H1 (cell line): Measurements from ENCODE around the gene MYH9. TPM values are rescaled to one million over a fixed set of nuclear protein-coding genes. Genes with fewer than 3 reads are reported as not detected.

Source experiments
- ATF3 ChIP-seq: IDR thresholded peaks from 2 replicates; pipeline ENCODE4 v1.6.1; 2011; ENCODE audit warnings: low read depth, mild to moderate bottlenecking, low read length; ENCODE audit not compliant: insufficient read depth
- CHD1 ChIP-seq: IDR thresholded peaks from 2 replicates; pipeline ENCODE4 v1.6.1; 2012; ENCODE audit warnings: low read depth, low read length, improper control_type of control experiment
- EGR1 ChIP-seq: IDR thresholded peaks from 2 replicates; pipeline ENCODE4 v1.6.1; 2011; ENCODE audit warnings: low read depth, low read length, borderline replicate concordance
- GTF2F1 ChIP-seq: IDR thresholded peaks from 2 replicates; pipeline ENCODE4 v1.6.1; 2012; ENCODE audit warnings: low read depth, low read length, improper control_type of control experiment, borderline replicate concordance
- KDM5A ChIP-seq: fragments of 200-600 bp; IDR thresholded peaks from 2 replicates; pipeline ENCODE4 v1.7.1; 2012; ENCODE audit warnings: mild to moderate bottlenecking, low read length, inconsistent platforms, mixed read lengths
- MAX ChIP-seq: IDR thresholded peaks from 2 replicates; pipeline ENCODE4 v1.6.1; 2012; ENCODE audit warnings: inconsistent platforms
- SRF ChIP-seq: IDR thresholded peaks from 2 replicates; pipeline ENCODE4 v1.6.1; 2011; ENCODE audit warnings: mild to moderate bottlenecking, low read depth, low read length, moderate library complexity
- USF2 ChIP-seq: IDR thresholded peaks from 2 replicates; pipeline ENCODE4 v1.6.1; 2011; ENCODE audit warnings: low read length, improper control_type of control experiment
- polyA plus RNA-seq, 7 experiments: library from polyadenylated mRNA; depleted of rRNA in 3 of 7; stranded (reverse) in 5 of 7; unstranded in 2 of 7; fragments of >200 nt in 5 of 7; fragments of 200-250 nt in 2 of 7; gene quantifications; 1 replicate in 5 of 7; 2 replicates in 1 of 7; 4 replicates in 1 of 7; pipeline versions ENCODE4 v1.2.1 to v1.2.3, GENCODE V29; 2011 to 2013; ENCODE audit warnings: missing spikeins in 2 of 7, mixed read lengths in 2 of 7
- total RNA-seq: library from RNA; stranded (reverse); fragmentation: NEBNext Ultra II Directional; extraction: Animal tissue kit (Norgen Biotek cat#: 25700); gene quantifications from 2 replicates; pipeline ENCODE4 v1.2.1, GENCODE V29; 2021

Gene MYH9
- total and polyA plus RNA-seq, 2 of the 8 experiments (the other 6 are each of a cell fraction or from before 2014, with no cell fraction given) = 24.9 to 322 TPM

- TF ChIP-seq ATF3 (no peak), GTF2F1 (no peak), KDM5A (no peak), USF2 (no peak), EGR1 (no peak), SRF (no peak), CHD1 (no peak), MAX (no peak)
Observed at GRCh38 chr22:36377022-36377631, 10.6 kb downstream of the MYH9 start (continued).
